Cardiac muscle cell (in vitro differentiated cells and primary cell): ENCODE measurements around the gene SLC29A1. TPM values are rescaled to one million over a fixed set of nuclear protein-coding genes. Genes with fewer than 3 reads are reported as not detected.
A peak's percentile ranks its signal among the peaks of the same experiment; 100 is the strongest.

Source experiments
- DNase-seq, 2 donors: peaks; one replicate each; pipeline versions ENCODE4 v3.0.0 to v3.0.0-alpha.2; 2010 to 2017; ENCODE audit warnings: low read depth in 1 of 2, low spot score in 1 of 2
- H3K27ac ChIP-seq: fragments of 200-600 bp; sonication (generic); 2 replicates; pipeline ENCODE4 v1.5.1; 2016
- H3K27me3 ChIP-seq: fragments of 200-600 bp; sonication (generic); 2 replicates; pipeline ENCODE4 v1.6.0; 2016; ENCODE audit warnings: control low read depth
- H3K36me3 ChIP-seq: fragments of 200-600 bp; sonication (generic); 2 replicates; pipeline ENCODE4 v1.5.1; 2016; ENCODE audit warnings: control low read depth
- H3K4me1 ChIP-seq: fragments of 200-600 bp; sonication (generic); 2 replicates; pipeline ENCODE4 v1.8.1; 2017; ENCODE audit warnings: low read depth, mild to moderate bottlenecking, mixed run types
- H3K4me3 ChIP-seq: fragments of 200-600 bp; sonication (generic); 2 replicates; pipeline ENCODE4 v1.5.1; 2016; ENCODE audit warnings: mild to moderate bottlenecking
- H3K9me3 ChIP-seq: fragments of 200-600 bp; sonication (generic); 2 replicates; pipeline ENCODE4 v1.5.1; 2017; ENCODE audit warnings: low read depth, mild to moderate bottlenecking, control low read depth
- polyA plus RNA-seq: library from polyadenylated mRNA; unstranded; fragments of >200 nt; fragmentation: Nextera tagmentation; extraction: Ambion mirVana; gene quantifications from 2 replicates; pipeline ENCODE4 v1.2.1, GENCODE V29; 2016
- total RNA-seq: library from RNA; depleted of rRNA; stranded (reverse); fragments of >200 nt; gene quantifications from 2 replicates; pipeline ENCODE4 v1.2.3, GENCODE V29; 2016
- TF ChIP-seq, protein P1 (sequence below): IDR thresholded peaks from 2 replicates; pipeline ENCODE4 v1.5.1; 2012; ENCODE audit warnings: low read depth, mild to moderate bottlenecking, low read length

SLC29A1 gene
- total and polyA plus RNA-seq, 2 experiments from 2014 or later, result 62.7 to 88.7 TPM

GRCh38 chr6:44265722-44266233 is 42.4 kb downstream of the SLC29A1 start:
- no peak overlapping the region for H3K27ac ChIP-seq
- H3K4me3 ChIP-seq, result peak overlapping the region; percentile 44

DNA sequence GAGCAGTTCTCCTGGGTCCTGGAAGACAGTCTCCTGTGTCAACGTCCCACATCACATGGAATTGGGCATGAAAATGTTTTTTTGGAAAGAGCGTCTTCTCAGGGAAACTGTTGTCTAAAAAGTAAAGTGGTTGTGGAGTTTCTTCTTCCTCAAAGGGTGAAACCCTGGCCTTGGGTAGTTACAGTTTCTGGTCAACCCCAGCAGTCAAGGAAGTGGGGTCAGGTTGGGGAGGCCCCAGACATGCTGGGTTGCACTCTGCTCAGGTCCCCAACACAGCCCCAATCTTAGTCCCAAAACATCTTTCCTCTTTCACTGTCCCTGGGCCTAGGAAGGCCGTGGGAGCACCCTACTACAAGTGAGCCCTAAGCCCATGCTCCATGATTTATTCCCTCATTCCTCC is 43.0 kb downstream of the SLC29A1 start:
- Histone ChIP-seq H3K9me3 (no peaks in the 10 kb centered on the region), H3K4me3 (no peak overlapping the region), H3K27ac (no peak overlapping the region), H3K36me3 (no peaks in the 10 kb centered on the region), H3K4me1 (peaks cover 6% of the 10 kb centered on the region), H3K27me3 (peaks cover 23% of the 10 kb centered on the region)
- TF ChIP-seq, protein P1, sequence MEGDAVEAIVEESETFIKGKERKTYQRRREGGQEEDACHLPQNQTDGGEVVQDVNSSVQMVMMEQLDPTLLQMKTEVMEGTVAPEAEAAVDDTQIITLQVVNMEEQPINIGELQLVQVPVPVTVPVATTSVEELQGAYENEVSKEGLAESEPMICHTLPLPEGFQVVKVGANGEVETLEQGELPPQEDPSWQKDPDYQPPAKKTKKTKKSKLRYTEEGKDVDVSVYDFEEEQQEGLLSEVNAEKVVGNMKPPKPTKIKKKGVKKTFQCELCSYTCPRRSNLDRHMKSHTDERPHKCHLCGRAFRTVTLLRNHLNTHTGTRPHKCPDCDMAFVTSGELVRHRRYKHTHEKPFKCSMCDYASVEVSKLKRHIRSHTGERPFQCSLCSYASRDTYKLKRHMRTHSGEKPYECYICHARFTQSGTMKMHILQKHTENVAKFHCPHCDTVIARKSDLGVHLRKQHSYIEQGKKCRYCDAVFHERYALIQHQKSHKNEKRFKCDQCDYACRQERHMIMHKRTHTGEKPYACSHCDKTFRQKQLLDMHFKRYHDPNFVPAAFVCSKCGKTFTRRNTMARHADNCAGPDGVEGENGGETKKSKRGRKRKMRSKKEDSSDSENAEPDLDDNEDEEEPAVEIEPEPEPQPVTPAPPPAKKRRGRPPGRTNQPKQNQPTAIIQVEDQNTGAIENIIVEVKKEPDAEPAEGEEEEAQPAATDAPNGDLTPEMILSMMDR, result no peak
- no peak for DNase-seq

More at GRCh38 chr6:44265722-44266233, 42.4 kb downstream of the SLC29A1 start:
- H3K27me3 ChIP-seq, result peaks cover 23% of the 10 kb centered on the region
- H3K9me3 ChIP-seq, result no peaks in the 10 kb centered on the region
- TF ChIP-seq, protein P1, result no peak
- DNase-seq, result no peak
- H3K36me3 ChIP-seq, result no peaks in the 10 kb centered on the region
- peaks cover 6% of the 10 kb centered on the region for H3K4me1 ChIP-seq

- peaks cover 6% of the 10 kb centered on the region for H3K4me1 ChIP-seq
- TF ChIP-seq, protein P1, result no peak
- H3K36me3 ChIP-seq, result no peaks in the 10 kb centered on the region
- DNase-seq, result no peak
- H3K4me3 ChIP-seq, result no peak overlapping the region
- no peaks in the 10 kb centered on the region for H3K9me3 ChIP-seq
- H3K27ac ChIP-seq, result no peak overlapping the region
- H3K27me3 ChIP-seq, result peaks cover 23% of the 10 kb centered on the region
Observed at GRCh38 chr6:44267252-44267651, 43.9 kb downstream of the SLC29A1 start.

GRCh38 chr6:44268095-44268628 is 44.8 kb downstream of the SLC29A1 start:
- TF ChIP-seq, protein P1, result peak; percentile 98
- no peak overlapping the region for H3K27ac ChIP-seq
- H3K36me3 ChIP-seq, result no peaks in the 10 kb centered on the region
- H3K4me1 ChIP-seq, result peaks cover 6% of the 10 kb centered on the region
- peak; percentile 53 to 83 for DNase-seq
- H3K9me3 ChIP-seq, result no peaks in the 10 kb centered on the region
- H3K27me3 ChIP-seq, result peaks cover 23% of the 10 kb centered on the region
- no peak overlapping the region for H3K4me3 ChIP-seq

DNA sequence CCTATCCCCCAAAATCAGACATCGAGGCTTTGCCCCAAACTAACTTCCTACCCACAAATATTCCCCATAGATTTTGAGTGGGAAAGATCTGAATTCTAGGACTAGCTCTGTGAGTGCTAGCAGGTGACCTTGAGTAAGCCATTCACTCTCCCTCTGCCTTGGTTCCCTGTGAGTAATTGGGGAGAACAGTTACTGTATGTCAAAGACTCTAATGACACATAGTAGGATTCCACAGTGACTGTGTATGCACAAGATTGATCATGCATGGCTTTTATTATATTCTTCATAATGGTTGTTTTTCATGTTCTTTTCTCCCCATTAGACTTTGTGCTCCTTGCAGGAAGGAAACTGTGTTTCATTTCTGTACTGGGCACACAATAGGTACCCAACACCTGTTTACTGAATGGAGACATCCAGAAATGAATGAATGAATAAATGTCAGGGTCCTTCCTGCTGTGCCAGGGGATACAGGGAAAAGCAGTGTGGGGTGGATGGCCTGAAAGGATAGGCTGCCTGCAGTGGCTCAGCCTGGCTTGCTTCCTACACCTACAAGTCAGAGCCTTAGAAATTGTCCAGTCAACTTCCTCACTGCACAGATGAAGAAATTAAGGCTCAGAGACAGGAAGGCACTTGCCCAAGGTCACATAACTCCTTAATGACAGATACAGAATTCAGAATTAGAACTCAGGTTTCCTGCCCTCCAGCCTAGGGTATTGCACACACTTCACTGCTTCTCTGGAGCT is 46.0 kb downstream of the SLC29A1 start:
- H3K4me3 ChIP-seq, result no peak overlapping the region
- no peaks in the 10 kb centered on the region for H3K36me3 ChIP-seq
- no peak for DNase-seq
- H3K27me3 ChIP-seq, result peaks cover 25% of the 10 kb centered on the region
- peaks cover 6% of the 10 kb centered on the region for H3K4me1 ChIP-seq
- no peak overlapping the region for H3K27ac ChIP-seq
- H3K9me3 ChIP-seq, result no peaks in the 10 kb centered on the region
- TF ChIP-seq, protein P1, result no peak
